ENCODE measurements around the gene NTRK3.

DNA sequence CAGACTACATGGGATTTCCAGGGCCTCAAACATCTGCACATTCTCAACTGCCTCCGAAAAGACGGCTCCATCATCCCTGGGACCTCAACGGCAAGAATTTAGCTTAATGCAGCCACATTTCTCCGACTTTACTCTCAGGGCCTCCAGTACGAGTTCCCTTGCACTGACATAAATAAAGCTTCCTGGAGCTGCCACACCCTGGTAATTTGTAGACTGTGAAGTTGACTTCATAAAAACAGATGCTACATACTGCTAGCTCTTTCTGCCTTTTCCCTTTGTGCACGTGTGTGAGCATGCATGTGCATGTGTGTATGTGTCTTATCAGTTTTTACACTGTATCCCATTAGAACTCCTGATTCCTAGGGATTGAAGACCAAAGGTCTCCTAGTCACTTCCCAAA is 122.7 kb downstream of the NTRK3 start:
- TF ChIP-seq SRF (IDR thresholded peaks at IDR 0.05; ENCODE audit: low read depth, low read length) (no peak), CREB1 (IDR thresholded peaks at IDR 0.05) (no peak), EP300 (IDR thresholded peaks at IDR 0.05; ENCODE audit: borderline replicate concordance in 1 of 2, low read depth in 2 of 2, low read length in 2 of 2) (no peak)
- TF ChIP-seq, protein P1, sequence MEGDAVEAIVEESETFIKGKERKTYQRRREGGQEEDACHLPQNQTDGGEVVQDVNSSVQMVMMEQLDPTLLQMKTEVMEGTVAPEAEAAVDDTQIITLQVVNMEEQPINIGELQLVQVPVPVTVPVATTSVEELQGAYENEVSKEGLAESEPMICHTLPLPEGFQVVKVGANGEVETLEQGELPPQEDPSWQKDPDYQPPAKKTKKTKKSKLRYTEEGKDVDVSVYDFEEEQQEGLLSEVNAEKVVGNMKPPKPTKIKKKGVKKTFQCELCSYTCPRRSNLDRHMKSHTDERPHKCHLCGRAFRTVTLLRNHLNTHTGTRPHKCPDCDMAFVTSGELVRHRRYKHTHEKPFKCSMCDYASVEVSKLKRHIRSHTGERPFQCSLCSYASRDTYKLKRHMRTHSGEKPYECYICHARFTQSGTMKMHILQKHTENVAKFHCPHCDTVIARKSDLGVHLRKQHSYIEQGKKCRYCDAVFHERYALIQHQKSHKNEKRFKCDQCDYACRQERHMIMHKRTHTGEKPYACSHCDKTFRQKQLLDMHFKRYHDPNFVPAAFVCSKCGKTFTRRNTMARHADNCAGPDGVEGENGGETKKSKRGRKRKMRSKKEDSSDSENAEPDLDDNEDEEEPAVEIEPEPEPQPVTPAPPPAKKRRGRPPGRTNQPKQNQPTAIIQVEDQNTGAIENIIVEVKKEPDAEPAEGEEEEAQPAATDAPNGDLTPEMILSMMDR (IDR thresholded peaks at IDR 0.05; ENCODE audit: control extremely low read depth in 1 of 3, insufficient read depth in 1 of 3, low read depth in 1 of 3, low read length in 3 of 3), result no peak
